GM21367 (cell line): Measurements from ENCODE around the gene RABL2A.
"Not testable (repeated sequence)": the region's sequence is repeated elsewhere in the genome, so short reads cannot be mapped to it uniquely, and the experiment has no call there.

Source experiments
- ATAC-seq: cut with Tn5 transposase; IDR thresholded peaks from one replicate; pipeline ENCODE4 v1.9.1; 2021; ENCODE audit not compliant: unreplicated experiment

Gene RABL2A

GRCh38 chr2:113626616-113627330 lies at the start of gene RABL2A:
TSS of gene RABL2A (plus strand) at chr2:113627266. CDS start at chr2:113628607, 1,341 bp downstream.
- ATAC-seq: peak; percentile 91

- ATAC-seq: not testable (repeated sequence)
These were observed 48.6 kb upstream of the RABL2A start for GRCh38 chr2:113578508-113578907.

GRCh38 chr2:113582473-113582872 lies 44.6 kb upstream of the RABL2A start:
- ATAC-seq: not testable (repeated sequence)

GRCh38 chr2:113583521-113584225 lies 43.4 kb upstream of the RABL2A start:
- ATAC-seq: not testable (repeated sequence)

GRCh38 chr2:113584311-113585092 lies 42.6 kb upstream of the RABL2A start:
- not testable (repeated sequence) for ATAC-seq

GRCh38 chr2:113587201-113587600 lies 39.9 kb upstream of the RABL2A start:
- not testable (repeated sequence) for ATAC-seq

- ATAC-seq: not testable (repeated sequence)
These were observed 37.5 kb upstream of the RABL2A start for GRCh38 chr2:113589591-113589990.

- not testable (repeated sequence) for ATAC-seq
These were observed 35.1 kb upstream of the RABL2A start for GRCh38 chr2:113591926-113592325.

- ATAC-seq: not testable (repeated sequence)
These were observed 33.8 kb upstream of the RABL2A start for GRCh38 chr2:113593280-113593679.

GRCh38 chr2:113595725-113596124 lies 31.3 kb upstream of the RABL2A start:
- ATAC-seq: not testable (repeated sequence)

- ATAC-seq: not testable (repeated sequence)
These were observed 29.9 kb upstream of the RABL2A start for GRCh38 chr2:113597164-113597563.

GRCh38 chr2:113597572-113597971 lies 29.5 kb upstream of the RABL2A start:
- ATAC-seq: not testable (repeated sequence)

- not testable (repeated sequence) for ATAC-seq
These were observed 28.9 kb upstream of the RABL2A start for GRCh38 chr2:113598180-113598579.

GRCh38 chr2:113598738-113599137 lies 28.3 kb upstream of the RABL2A start:
- ATAC-seq: not testable (repeated sequence)

GRCh38 chr2:113599208-113599607 lies 27.9 kb upstream of the RABL2A start:
- ATAC-seq: not testable (repeated sequence)

GRCh38 chr2:113602040-113602769 lies 24.9 kb upstream of the RABL2A start:
- ATAC-seq: not testable (repeated sequence)

- ATAC-seq: peak; percentile 22
These were observed 24.1 kb upstream of the RABL2A start for GRCh38 chr2:113602869-113603466.

- ATAC-seq: peak; percentile 94
These were observed 23.5 kb upstream of the RABL2A start for GRCh38 chr2:113603467-113604084.

- ATAC-seq: not testable (repeated sequence)
These were observed 23.0 kb upstream of the RABL2A start for GRCh38 chr2:113604085-113604477.

- not testable (repeated sequence) for ATAC-seq
These were observed 22.4 kb upstream of the RABL2A start for GRCh38 chr2:113604661-113605060.
